D721Med (cell line): ENCODE results near the gene HOXA6.

Experiments
- DNase-seq: peaks from one replicate; pipeline ENCODE4 v3.0.0; 2011; ENCODE audit warnings: low spot score; ENCODE audit not compliant: insufficient read length
- FAIRE-seq: peaks from 2 replicates; lab custom pipeline; 2011; peaks lifted over from hg19 to GRCh38; lab: Jason Lieb, UNC
- CTCF ChIP-seq: IDR thresholded peaks from 2 replicates; pipeline ENCODE4 v1.5.1; 2012; ENCODE audit warnings: mild to moderate bottlenecking, control low read depth; ENCODE audit not compliant: insufficient read depth; ENCODE audit errors: missing control alignments

The HOXA6 gene

DNA sequence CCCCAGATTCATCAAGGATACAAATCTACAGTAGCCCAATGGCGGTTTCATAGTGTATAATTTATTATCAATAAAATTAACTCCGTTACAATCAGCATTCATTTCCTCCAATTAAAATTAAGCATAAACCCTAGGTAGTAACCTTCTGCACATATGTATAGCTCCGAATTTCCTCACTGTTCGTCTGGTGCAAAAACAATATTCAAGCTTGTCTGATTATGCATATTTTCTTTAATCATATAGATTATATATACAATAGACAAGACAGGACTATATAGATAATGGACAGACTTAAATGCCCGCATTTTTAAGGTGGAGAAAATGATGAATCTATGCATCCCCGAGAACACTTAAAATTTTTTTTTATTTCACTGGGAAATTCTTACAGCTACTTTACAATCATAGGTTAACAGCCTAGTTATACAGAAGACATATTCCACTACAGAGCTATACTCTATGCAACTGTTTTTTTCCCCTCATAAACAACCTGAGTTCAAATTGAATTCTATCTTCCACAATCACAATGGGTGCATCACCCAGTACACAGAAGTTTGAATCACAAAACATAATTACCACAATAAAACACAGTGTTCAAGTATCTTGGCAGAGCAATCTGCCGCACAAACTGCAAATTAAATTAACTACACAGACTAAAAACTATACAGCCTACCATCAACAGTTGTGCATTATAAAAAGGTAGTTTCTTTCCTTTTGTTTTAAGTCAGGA is 15.2 kb upstream of the HOXA6 start:
- no peak for FAIRE-seq
- no peak for DNase-seq
- no peak for TF ChIP-seq CTCF

DNA sequence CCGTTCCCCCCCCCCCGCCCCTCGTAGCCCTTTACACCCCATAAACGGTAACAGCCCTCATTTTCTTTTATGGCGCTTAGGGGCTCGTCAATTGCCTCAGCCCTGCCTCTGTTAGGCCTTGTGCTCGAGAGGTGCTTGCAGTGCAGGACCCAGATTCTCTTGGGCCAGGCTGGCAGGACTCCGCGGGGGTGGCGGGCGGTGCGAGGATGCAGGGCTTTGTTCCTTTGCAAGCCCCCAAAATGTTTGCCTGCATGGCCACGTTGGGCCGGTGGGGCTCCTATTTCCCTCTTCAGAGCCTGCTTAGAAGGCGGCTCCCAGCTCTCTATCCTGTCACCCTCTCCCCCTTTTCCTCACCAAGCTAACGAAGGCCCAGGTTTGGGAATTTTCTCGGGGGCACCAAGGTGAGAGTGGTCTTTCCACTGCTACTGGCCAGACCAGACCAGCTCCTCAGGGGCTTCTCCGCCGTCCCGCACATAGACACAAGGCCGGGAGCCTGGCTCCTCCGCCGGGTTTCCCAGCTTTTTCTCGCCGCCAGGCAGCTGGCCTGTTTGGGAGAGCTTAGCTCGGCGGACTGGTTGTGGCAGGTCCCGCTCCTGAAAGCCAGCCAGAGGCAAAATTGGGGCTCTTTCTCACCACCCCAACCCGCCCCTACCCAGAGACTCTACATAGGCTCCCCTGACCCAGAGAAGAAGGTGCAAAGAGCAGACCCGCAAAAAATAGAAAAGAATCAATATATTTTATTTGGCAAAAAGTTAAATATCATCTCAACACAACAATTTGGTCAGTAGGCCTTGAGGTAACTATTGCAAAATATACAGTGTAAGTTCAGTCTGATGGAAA is 14.4 kb upstream of the HOXA6 start:
- FAIRE-seq (no peak), DNase-seq (no peak)
- no peak for TF ChIP-seq CTCF

GRCh38 chr7:27161214-27161720 is 13.7 kb upstream of the HOXA6 start:
- DNase-seq (no peak), FAIRE-seq (no peak)
- no peak for TF ChIP-seq CTCF

DNA sequence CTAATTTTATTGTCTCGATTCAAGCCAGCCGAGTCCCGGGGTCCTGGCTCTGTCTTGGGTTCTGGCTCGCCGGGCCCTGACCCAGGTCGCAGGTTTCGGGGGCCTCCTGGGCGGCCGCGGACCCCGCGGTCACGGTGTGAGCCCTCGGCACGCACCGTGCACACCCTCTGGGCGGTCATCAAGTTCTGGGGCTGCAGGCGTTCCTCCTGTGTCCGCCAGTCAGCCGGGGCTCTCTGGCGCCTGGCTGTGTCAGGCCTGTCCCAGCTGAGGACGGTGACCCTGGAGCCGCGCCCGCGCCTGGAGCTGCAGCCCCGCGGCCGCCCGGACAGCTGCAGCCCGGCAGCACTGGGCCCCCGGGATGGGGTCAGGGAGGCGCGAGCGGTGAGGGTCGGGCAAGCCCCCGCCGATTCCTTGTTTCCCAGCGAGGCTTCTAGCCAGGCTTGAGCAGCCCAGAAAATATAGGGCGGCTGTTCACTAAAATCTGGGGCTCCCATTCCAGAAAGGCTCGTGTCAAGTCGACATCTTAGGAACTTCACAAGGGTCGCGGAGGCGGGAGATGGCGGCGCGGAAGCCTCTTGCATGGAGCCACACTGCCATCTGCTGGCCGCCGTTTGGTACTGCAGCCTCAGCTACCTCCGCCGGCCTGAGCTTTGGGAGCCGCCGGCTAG is 13.1 kb upstream of the HOXA6 start:
- no peak for FAIRE-seq
- DNase-seq = peak; percentile 81
- peak; percentile 88 for TF ChIP-seq CTCF

DNA sequence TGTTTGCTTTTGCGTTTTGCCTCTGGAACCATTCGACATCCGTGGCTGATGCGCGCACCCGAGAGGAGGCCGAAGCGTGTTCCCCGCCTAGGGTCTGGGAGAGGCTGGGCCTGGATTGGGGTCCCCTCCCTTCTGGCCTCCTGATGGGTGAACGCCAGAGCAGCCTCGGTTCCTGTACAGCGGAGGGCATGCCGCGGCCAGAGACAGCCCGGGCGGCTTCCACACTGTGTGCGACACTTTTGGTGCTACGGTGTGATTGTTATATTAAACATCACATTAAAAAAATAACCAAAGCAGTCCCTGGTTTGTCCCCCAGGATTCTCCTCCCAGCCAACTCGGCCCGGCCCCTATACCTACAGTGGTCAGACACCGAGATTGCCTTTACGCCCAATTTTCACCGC is 12.6 kb upstream of the HOXA6 start:
- FAIRE-seq (no peak), DNase-seq (no peak)
- no peak for TF ChIP-seq CTCF

DNA sequence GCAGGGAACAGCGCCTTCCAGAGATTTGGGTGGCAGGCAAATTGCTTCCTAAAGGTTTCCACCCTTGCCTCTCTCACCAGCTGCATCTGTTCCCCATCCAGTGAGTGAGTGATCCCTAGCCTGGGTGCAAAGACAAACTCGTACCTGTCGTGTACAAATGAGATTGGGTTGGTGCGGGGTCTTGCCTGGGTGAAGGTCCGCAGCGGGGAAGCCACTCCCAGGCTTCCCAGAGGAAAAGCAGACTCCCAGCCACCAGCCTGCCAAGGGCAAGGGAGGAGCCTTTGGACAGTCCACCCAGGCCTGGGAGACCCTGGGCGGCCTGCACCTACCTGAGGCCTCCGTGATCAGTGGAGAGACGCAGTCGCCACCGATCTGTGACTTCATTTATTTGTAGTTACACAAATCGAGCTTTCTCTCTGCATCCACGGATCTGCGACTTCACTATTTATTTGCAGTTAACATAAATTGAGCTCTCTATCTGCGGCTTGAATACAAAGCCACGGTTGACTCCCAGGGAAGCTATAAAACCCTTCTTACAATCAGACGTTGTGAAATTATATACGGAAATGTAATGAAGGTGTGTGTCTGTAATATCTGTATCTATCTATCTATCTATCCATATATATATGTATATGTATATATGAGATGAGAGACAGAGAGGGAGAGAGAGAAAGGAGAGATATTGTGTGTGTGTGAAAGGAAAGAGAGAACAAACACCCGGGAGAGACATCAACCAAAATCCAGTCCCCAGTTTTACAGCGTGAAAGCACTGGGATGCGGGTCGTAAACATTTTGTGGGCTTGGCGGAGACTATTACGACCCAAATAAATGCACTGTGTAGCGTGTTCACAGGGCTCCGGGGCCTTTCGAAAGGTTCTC is 11.9 kb upstream of the HOXA6 start:
- FAIRE-seq (no peak), DNase-seq (no peak)
- no peak for TF ChIP-seq CTCF
